ENCODE measurements around the gene SLC12A9. TPM values are rescaled to one million over a fixed set of nuclear protein-coding genes. Genes with fewer than 3 reads are reported as not detected.

Gene SLC12A9
- total and polyA plus RNA-seq, 2 experiments from 2014 or later, result 17.1 to 21.3 TPM

DNA sequence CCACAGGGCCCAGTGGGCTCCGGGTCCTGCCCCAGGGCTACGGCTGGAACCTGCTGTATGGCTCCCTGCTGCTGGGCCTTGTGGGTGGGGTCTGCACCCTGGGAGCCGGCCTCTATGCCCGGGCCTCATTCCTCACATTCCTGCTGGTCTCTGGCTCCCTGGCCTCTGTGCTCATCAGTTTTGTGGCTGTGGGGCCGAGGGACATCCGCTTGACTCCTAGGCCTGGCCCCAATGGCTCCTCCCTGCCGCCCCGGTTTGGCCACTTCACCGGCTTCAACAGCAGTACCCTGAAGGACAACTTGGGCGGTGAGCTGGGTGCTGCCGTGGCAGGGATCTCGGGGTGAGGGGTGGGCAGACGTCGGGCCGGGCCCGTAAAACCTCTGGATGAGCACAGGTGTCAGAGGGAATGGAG is 4.4 kb downstream of the SLC12A9 start:
- Histone ChIP-seq H3K36me3 (replicated peaks; ENCODE audit: insufficient read depth, low read depth) (no peaks in the 10 kb centered on the region), H3K4me2 (no peak overlapping the region), H3K9me3 (ENCODE audit: low read depth) (no peaks in the 10 kb centered on the region), H3K4me1 (ENCODE audit: insufficient read depth) (no peaks in the 10 kb centered on the region), H3K9me2 (replicated peaks; ENCODE audit: insufficient read depth) (no peaks in the 10 kb centered on the region), H3K79me2 (peaks cover 18% of the 10 kb centered on the region), H3K27ac (no peak overlapping the region), H4K20me1 (ENCODE audit: insufficient read depth, poor library complexity, severe bottlenecking) (no peaks in the 10 kb centered on the region), H2AFZ (no peak overlapping the region), H3K27me3 (no peaks in the 10 kb centered on the region), H3K4me3 (no peak overlapping the region)
- TF ChIP-seq EZH2phosphoT487 (IDR thresholded peaks at IDR 0.05; ENCODE audit: low read depth, severe bottlenecking, unreplicated experiment) (no peak), EZH2 (IDR thresholded peaks at IDR 0.05; ENCODE audit: borderline replicate concordance) (no peak)
- TF ChIP-seq, protein P1, sequence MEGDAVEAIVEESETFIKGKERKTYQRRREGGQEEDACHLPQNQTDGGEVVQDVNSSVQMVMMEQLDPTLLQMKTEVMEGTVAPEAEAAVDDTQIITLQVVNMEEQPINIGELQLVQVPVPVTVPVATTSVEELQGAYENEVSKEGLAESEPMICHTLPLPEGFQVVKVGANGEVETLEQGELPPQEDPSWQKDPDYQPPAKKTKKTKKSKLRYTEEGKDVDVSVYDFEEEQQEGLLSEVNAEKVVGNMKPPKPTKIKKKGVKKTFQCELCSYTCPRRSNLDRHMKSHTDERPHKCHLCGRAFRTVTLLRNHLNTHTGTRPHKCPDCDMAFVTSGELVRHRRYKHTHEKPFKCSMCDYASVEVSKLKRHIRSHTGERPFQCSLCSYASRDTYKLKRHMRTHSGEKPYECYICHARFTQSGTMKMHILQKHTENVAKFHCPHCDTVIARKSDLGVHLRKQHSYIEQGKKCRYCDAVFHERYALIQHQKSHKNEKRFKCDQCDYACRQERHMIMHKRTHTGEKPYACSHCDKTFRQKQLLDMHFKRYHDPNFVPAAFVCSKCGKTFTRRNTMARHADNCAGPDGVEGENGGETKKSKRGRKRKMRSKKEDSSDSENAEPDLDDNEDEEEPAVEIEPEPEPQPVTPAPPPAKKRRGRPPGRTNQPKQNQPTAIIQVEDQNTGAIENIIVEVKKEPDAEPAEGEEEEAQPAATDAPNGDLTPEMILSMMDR (IDR thresholded peaks at IDR 0.05; ENCODE audit: poor library complexity), result no peak
- DNase-seq (ENCODE audit: low spot score), result no peak
- whole genome bisulfite sequencing (ENCODE audit: low lambda C conversion rate, missing lambda C conversion rate), result 69% methylated on average over 16 of the region's 16 CpGs

DNA sequence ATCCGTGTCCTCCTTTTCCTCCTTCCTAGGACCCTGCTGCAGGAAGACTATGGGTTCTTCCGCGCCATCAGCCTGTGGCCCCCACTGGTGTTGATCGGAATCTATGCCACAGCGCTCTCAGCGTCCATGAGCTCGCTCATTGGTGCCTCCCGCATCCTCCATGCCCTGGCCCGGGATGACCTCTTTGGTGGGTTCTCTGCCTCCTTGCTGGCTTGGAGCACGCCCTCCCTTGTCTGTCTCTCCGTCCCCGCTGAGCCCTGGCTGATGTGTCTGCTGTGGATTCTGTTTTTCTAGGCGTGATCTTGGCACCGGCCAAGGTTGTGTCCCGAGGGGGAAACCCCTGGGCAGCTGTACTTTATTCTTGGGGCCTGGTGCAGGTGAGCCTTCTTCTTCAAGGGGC is 7.3 kb downstream of the SLC12A9 start:
- TF ChIP-seq EZH2 (IDR thresholded peaks at IDR 0.05; ENCODE audit: borderline replicate concordance), result no peak
- no peak for TF ChIP-seq EZH2phosphoT487 (IDR thresholded peaks at IDR 0.05; ENCODE audit: low read depth, severe bottlenecking, unreplicated experiment)
- TF ChIP-seq, protein P1 (IDR thresholded peaks at IDR 0.05; ENCODE audit: poor library complexity), result no peak
- H3K36me3 ChIP-seq (replicated peaks; ENCODE audit: insufficient read depth, low read depth), result no peaks in the 10 kb centered on the region
- H3K27ac ChIP-seq, result no peak overlapping the region
- no peak overlapping the region for H3K4me3 ChIP-seq
- H3K9me2 ChIP-seq (replicated peaks; ENCODE audit: insufficient read depth), result no peaks in the 10 kb centered on the region
- H3K4me1 ChIP-seq (ENCODE audit: insufficient read depth), result no peaks in the 10 kb centered on the region
- H3K9me3 ChIP-seq (ENCODE audit: low read depth), result no peaks in the 10 kb centered on the region
- no peak for DNase-seq (ENCODE audit: low spot score)
- H2AFZ ChIP-seq, result no peak overlapping the region
- peaks cover 5% of the 10 kb centered on the region for H3K79me2 ChIP-seq
- H3K27me3 ChIP-seq, result no peaks in the 10 kb centered on the region
- H3K4me2 ChIP-seq, result no peak overlapping the region
- 91% methylated on average over 15 of the region's 15 CpGs for WGBS (ENCODE audit: low lambda C conversion rate, missing lambda C conversion rate)
- H4K20me1 ChIP-seq (ENCODE audit: insufficient read depth, poor library complexity, severe bottlenecking), result no peaks in the 10 kb centered on the region

DNA sequence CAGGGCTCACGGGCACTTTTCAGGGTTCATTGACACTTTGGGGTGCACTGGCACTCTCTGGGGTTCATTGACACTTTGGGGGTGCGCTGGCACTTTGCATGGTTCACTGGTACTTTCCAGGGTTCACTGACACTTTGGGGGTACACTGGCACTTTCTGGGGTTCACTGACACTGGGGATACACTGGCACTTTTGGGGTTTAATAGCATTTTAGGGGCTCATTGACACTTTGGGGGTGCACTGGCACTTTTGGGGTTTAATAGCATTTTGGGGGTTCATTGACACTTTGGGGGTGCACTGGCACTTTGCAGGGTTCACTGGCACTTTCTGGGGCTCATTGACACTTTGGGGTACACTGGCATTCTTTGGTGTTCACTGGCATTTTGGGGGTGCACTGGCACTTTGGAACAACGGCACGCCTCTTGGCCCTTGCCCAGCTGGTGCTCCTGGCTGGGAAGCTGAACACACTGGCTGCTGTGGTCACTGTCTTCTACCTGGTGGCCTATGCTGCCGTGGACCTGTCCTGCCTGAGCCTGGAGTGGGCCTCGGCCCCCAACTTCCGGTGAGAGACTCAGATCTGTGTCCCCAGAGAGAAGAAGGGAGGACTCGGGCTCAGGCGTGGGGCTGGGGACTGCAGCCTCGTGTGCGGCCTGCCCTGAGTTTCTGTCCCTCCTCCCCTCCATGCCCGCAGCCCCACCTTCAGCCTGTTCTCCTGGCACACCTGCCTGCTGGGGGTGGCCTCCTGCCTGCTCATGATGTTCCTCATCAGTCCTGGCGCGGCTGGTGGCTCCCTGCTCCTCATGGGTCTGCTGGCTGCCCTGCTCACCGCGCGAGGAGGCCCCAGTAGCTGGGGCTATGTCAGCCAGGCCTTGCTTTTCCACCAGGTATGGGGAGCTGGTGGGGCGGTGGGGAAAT is 8.4 kb downstream of the SLC12A9 start:
- Histone ChIP-seq H2AFZ (no peak overlapping the region), H3K4me1 (ENCODE audit: insufficient read depth) (no peaks in the 10 kb centered on the region), H3K79me2 (no peaks in the 10 kb centered on the region), H3K27me3 (no peaks in the 10 kb centered on the region), H3K9me3 (ENCODE audit: low read depth) (no peaks in the 10 kb centered on the region), H3K9me2 (replicated peaks; ENCODE audit: insufficient read depth) (no peaks in the 10 kb centered on the region), H4K20me1 (ENCODE audit: insufficient read depth, poor library complexity, severe bottlenecking) (no peaks in the 10 kb centered on the region), H3K4me3 (no peak overlapping the region), H3K27ac (no peak overlapping the region), H3K36me3 (replicated peaks; ENCODE audit: insufficient read depth, low read depth) (no peaks in the 10 kb centered on the region), H3K4me2 (no peak overlapping the region)
- no peak for DNase-seq (ENCODE audit: low spot score)
- TF ChIP-seq EZH2phosphoT487 (IDR thresholded peaks at IDR 0.05; ENCODE audit: low read depth, severe bottlenecking, unreplicated experiment) (no peak), EZH2 (IDR thresholded peaks at IDR 0.05; ENCODE audit: borderline replicate concordance) (no peak)
- TF ChIP-seq, protein P1 (IDR thresholded peaks at IDR 0.05; ENCODE audit: poor library complexity), result no peak
- WGBS (ENCODE audit: low lambda C conversion rate, missing lambda C conversion rate), result 96% methylated on average over 16 of the region's 18 CpGs
